ENCODE data around the gene LRP8. TPM values are rescaled to one million over a fixed set of nuclear protein-coding genes. Genes with fewer than 3 reads are reported as not detected.

The LRP8 gene
- total and polyA plus RNA-seq, 2 of the 13 experiments (the other 11 are each of a cell fraction or from before 2014, with no cell fraction given), result 17.3 to 17.4 TPM

DNA sequence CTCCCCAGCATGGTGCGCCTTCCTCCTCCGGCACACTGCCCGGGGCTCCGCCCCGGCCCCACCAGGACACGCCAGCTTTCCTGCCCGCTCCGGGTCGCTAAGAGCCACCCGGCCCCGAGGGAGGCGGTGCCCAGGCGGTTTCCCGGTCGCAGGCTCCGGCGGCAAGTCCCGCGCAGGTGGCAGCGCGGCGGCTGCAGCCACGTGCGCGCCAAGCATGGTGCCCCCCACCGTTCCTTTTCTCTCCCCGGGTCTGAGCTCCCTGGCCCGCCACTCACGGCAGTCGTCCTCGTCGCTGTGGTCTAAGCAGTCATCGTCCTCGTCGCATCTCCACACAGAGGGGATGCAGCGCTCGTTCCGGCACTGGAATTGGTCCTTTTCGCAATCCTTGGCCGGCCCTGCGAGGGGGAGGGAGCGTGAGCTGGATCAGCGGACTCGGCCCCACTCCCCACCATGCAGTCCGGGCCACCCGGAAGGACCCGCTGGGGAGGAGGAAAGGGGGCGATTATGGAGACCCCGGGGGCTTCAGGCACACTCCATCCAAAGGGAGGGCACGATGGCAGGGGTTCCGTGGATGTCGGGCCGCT is 1.2 kb downstream of the LRP8 start (continued):
- TF ChIP-seq, protein P1, sequence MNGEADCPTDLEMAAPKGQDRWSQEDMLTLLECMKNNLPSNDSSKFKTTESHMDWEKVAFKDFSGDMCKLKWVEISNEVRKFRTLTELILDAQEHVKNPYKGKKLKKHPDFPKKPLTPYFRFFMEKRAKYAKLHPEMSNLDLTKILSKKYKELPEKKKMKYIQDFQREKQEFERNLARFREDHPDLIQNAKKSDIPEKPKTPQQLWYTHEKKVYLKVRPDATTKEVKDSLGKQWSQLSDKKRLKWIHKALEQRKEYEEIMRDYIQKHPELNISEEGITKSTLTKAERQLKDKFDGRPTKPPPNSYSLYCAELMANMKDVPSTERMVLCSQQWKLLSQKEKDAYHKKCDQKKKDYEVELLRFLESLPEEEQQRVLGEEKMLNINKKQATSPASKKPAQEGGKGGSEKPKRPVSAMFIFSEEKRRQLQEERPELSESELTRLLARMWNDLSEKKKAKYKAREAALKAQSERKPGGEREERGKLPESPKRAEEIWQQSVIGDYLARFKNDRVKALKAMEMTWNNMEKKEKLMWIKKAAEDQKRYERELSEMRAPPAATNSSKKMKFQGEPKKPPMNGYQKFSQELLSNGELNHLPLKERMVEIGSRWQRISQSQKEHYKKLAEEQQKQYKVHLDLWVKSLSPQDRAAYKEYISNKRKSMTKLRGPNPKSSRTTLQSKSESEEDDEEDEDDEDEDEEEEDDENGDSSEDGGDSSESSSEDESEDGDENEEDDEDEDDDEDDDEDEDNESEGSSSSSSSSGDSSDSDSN (CRISPR knock-in tag; IDR thresholded peaks at IDR 0.05), result peak; percentile 64
- TF ChIP-seq IRF9 (CRISPR knock-in tag; IDR thresholded peaks at IDR 0.05; ENCODE audit: borderline replicate concordance), result peak; percentile 70; the same call in 1 of the 2 replicates
- TF ChIP-seq AHR (CRISPR knock-in tag; IDR thresholded peaks at IDR 0.05), result no peak
- TF ChIP-seq ZNF17 (CRISPR knock-in tag; IDR thresholded peaks at IDR 0.05), result no peak
- 0 out of 2 replicates have a peak, but pooled peaks have one; percentile 54 for TF ChIP-seq KLF13 (CRISPR knock-in tag; IDR thresholded peaks at IDR 0.05)
- TF ChIP-seq ZNF549 (CRISPR knock-in tag; IDR thresholded peaks at IDR 0.05), result no peak
- TF ChIP-seq KLF11 (CRISPR knock-in tag; IDR thresholded peaks at IDR 0.05), result no peak
- TF ChIP-seq ELF3 (CRISPR knock-in tag; IDR thresholded peaks at IDR 0.05), result no peak
- TF ChIP-seq, protein P2, sequence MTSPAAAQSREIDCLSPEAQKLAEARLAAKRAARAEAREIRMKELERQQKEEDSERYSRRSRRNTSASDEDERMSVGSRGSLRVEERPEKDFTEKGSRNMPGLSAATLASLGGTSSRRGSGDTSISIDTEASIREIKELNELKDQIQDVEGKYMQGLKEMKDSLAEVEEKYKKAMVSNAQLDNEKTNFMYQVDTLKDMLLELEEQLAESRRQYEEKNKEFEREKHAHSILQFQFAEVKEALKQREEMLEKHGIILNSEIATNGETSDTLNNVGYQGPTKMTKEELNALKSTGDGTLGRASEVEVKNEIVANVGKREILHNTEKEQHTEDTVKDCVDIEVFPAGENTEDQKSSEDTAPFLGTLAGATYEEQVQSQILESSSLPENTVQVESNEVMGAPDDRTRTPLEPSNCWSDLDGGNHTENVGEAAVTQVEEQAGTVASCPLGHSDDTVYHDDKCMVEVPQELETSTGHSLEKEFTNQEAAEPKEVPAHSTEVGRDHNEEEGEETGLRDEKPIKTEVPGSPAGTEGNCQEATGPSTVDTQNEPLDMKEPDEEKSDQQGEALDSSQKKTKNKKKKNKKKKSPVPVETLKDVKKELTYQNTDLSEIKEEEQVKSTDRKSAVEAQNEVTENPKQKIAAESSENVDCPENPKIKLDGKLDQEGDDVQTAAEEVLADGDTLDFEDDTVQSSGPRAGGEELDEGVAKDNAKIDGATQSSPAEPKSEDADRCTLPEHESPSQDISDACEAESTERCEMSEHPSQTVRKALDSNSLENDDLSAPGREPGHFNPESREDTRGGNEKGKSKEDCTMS (CRISPR knock-in tag; conservative IDR thresholded peaks at IDR 0.05), result no peak
- no peak for TF ChIP-seq ZNF652 (CRISPR knock-in tag; IDR thresholded peaks at IDR 0.05; ENCODE audit: borderline replicate concordance, low read depth)
- no peak for TF ChIP-seq ZKSCAN8 (CRISPR knock-in tag; IDR thresholded peaks at IDR 0.05; ENCODE audit: borderline replicate concordance)
- no peak; the same call in 1 of the 2 replicates for TF ChIP-seq THAP9 (CRISPR knock-in tag; IDR thresholded peaks at IDR 0.05; ENCODE audit: borderline replicate concordance)
- TF ChIP-seq, protein P3, sequence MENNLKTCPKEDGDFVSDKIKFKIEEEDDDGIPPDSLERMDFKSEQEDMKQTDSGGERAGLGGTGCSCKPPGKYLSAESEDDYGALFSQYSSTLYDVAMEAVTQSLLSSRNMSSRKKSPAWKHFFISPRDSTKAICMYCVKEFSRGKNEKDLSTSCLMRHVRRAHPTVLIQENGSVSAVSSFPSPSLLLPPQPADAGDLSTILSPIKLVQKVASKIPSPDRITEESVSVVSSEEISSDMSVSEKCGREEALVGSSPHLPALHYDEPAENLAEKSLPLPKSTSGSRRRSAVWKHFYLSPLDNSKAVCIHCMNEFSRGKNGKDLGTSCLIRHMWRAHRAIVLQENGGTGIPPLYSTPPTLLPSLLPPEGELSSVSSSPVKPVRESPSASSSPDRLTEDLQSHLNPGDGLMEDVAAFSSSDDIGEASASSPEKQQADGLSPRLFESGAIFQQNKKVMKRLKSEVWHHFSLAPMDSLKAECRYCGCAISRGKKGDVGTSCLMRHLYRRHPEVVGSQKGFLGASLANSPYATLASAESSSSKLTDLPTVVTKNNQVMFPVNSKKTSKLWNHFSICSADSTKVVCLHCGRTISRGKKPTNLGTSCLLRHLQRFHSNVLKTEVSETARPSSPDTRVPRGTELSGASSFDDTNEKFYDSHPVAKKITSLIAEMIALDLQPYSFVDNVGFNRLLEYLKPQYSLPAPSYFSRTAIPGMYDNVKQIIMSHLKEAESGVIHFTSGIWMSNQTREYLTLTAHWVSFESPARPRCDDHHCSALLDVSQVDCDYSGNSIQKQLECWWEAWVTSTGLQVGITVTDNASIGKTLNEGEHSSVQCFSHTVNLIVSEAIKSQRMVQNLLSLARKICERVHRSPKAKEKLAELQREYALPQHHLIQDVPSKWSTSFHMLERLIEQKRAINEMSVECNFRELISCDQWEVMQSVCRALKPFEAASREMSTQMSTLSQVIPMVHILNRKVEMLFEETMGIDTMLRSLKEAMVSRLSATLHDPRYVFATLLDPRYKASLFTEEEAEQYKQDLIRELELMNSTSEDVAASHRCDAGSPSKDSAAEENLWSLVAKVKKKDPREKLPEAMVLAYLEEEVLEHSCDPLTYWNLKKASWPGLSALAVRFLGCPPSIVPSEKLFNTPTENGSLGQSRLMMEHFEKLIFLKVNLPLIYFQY (CRISPR knock-in tag; IDR thresholded peaks at IDR 0.05; ENCODE audit: borderline replicate concordance), result no peak
- TF ChIP-seq ZNF180 (CRISPR knock-in tag; IDR thresholded peaks at IDR 0.05; ENCODE audit: borderline replicate concordance, low read depth), result peak; percentile 5; the same call in 1 of the 2 replicates
- TF ChIP-seq KDM5B (CRISPR knock-in tag; IDR thresholded peaks at IDR 0.05; ENCODE audit: borderline replicate concordance), result no peak; the same call in 1 of the 2 replicates
- no peak for TF ChIP-seq MLX (CRISPR knock-in tag; IDR thresholded peaks at IDR 0.05)
